IPS-15b (cell line): ENCODE measurements around the gene PRSS33.

Experiments used
- H3K27me3 ChIP-seq: one replicate; pipeline ENCODE4 v1.6.1; 2013; ENCODE audit warnings: low read length; ENCODE audit not compliant: control insufficient read depth, insufficient read depth
- H3K36me3 ChIP-seq: one replicate; pipeline ENCODE4 v1.6.1; 2013; ENCODE audit warnings: low read length; ENCODE audit not compliant: control insufficient read depth, insufficient read depth
- H3K4me1 ChIP-seq: one replicate; pipeline ENCODE4 v1.6.1; 2013; ENCODE audit warnings: mild to moderate bottlenecking, low read length; ENCODE audit not compliant: control insufficient read depth, insufficient read depth
- H3K4me3 ChIP-seq: one replicate; pipeline ENCODE4 v1.5.1; 2013; ENCODE audit warnings: low read depth, low read length
- H3K9ac ChIP-seq: one replicate; pipeline ENCODE4 v1.6.1; 2013; ENCODE audit warnings: low read depth, mild to moderate bottlenecking, low read length
- H3K9me3 ChIP-seq: one replicate; pipeline ENCODE4 v1.6.1; 2013; ENCODE audit warnings: mild to moderate bottlenecking, low read length; ENCODE audit not compliant: control insufficient read depth, insufficient read depth

PRSS33 gene

DNA sequence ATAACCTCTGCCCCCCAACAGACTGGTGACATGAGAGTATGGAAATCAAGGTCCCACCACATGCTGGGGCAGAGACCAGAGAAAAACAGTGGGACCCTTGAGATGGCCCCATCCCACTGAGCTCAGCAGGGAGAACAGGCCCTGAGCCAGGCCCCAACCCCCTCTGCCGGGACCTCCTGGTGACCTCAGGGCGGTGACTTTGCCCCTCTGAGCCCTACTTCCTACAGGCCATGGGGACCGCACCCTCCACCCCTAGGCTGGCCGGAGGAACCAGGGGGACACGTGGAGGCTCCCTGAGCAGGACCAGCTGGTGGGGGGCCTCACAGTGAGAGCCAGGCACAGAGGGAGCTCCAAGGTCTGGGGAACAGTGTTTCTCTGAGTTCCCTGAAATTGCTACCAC is 48.7 kb downstream of the PRSS33 start:
- Histone ChIP-seq H3K4me3 (no peak overlapping the region), H3K9me3 (no peaks in the 10 kb centered on the region), H3K9ac (no peak overlapping the region), H3K36me3 (no peaks in the 10 kb centered on the region), H3K27me3 (no peaks in the 10 kb centered on the region), H3K4me1 (no peaks in the 10 kb centered on the region)

DNA sequence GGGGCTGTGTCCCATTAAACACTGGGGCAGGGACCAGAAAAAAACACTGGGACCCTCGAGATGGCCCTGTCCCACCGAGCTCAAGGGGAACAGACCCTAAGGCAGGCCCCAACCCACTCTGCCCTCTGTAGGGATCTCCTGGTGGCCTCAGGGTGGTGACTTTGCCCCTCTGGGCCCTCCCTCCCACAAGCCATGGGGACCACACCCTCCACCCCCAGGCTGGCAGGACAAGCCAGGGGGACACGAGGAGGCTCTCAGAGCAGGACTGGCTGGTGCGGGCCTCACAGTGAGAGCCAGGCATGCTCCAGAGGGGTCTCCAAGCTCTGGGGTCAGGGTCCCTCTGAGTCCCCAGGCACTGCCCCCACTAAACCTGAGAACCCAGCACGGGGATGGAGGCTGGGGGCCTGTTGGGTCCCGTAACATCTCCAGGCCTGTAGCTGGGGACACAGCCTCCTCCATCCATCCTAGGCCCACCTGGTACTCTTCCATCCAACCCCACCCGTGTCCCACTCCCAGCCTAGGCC is 49.4 kb downstream of the PRSS33 start:
- Histone ChIP-seq H3K27me3 (no peaks in the 10 kb centered on the region), H3K9me3 (no peaks in the 10 kb centered on the region), H3K36me3 (no peaks in the 10 kb centered on the region), H3K4me3 (no peak overlapping the region), H3K4me1 (no peaks in the 10 kb centered on the region), H3K9ac (no peak overlapping the region)

DNA sequence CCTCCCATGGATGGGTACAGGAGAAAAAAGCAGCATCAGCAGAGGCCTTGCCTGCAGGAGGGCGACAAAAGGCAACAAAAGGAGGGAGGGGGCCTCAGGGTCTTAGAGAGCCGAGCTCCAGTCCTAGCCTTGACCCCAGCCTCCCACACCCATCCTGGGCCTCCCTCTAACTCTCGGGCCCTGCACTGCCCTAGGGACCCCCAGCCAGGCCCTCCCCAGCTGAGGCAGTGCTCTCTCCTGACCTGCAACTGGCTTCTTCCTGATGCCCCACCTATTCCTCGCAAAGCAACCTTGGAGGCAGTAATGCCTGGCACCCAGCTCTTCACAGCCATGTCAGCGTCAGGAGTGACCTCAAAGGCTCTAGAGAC is 50.1 kb downstream of the PRSS33 start:
- no peak overlapping the region for H3K9ac ChIP-seq
- H3K36me3 ChIP-seq = no peaks in the 10 kb centered on the region
- H3K4me3 ChIP-seq = no peak overlapping the region
- no peaks in the 10 kb centered on the region for H3K4me1 ChIP-seq
- no peaks in the 10 kb centered on the region for H3K9me3 ChIP-seq
- no peaks in the 10 kb centered on the region for H3K27me3 ChIP-seq

GRCh38 chr16:2736476-2737237 is 50.7 kb downstream of the PRSS33 start:
- H3K27me3 ChIP-seq = no peaks in the 10 kb centered on the region
- no peak overlapping the region for H3K4me3 ChIP-seq
- no peak overlapping the region for H3K9ac ChIP-seq
- no peaks in the 10 kb centered on the region for H3K36me3 ChIP-seq
- H3K4me1 ChIP-seq = no peaks in the 10 kb centered on the region
- H3K9me3 ChIP-seq = no peaks in the 10 kb centered on the region

GRCh38 chr16:2734844-2735515 is 52.4 kb downstream of the PRSS33 start:
- H3K4me1 ChIP-seq = no peaks in the 10 kb centered on the region
- no peaks in the 10 kb centered on the region for H3K27me3 ChIP-seq
- H3K36me3 ChIP-seq = no peaks in the 10 kb centered on the region
- H3K9me3 ChIP-seq = no peaks in the 10 kb centered on the region
- H3K4me3 ChIP-seq = no peak overlapping the region
- no peak overlapping the region for H3K9ac ChIP-seq
